ENCODE results near the gene ARHGEF35.

Gene ARHGEF35

DNA sequence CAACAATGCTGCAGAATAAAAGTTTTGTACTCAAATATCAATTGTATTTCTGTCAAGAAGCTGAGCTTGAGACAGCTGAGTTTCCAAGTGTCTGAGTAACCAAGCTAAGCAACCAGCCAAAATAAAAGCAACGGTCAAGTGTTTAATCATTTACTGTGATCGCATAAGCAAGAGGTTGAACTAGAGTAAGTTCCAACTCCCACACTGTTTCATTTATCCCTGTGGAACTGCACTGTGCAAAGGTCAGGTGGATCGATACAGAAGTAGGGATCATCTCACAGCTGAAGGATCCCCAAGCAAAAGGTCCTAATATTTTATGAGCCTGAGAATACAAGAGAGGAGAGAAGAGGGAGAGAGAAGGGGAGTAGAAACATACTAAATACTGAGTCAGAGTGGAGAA, 51.2 kb downstream of the ARHGEF35 start:
- Mint-ChIP-seq H3K27me3 (peaks cover 6% of the 10 kb centered on the region), H3K4me1 (no peaks in the 10 kb centered on the region), H3K4me3 (no peak overlapping the region), H3K36me3 (peaks cover 7% of the 10 kb centered on the region), H3K27ac (no peak overlapping the region), H3K9me3 (peaks cover 15% of the 10 kb centered on the region)
- DNase-seq (ENCODE audit: low spot score in 2 of 2) (no peak), ATAC-seq (ENCODE audit: low read depth) (no peak)

GRCh38 chr7:144142187-144142586, 53.4 kb downstream of the ARHGEF35 start:
- H3K36me3 Mint-ChIP-seq = peaks cover 3% of the 10 kb centered on the region
- peaks cover 6% of the 10 kb centered on the region for H3K9me3 Mint-ChIP-seq
- peaks cover 8% of the 10 kb centered on the region for H3K27me3 Mint-ChIP-seq
- H3K4me1 Mint-ChIP-seq = no peaks in the 10 kb centered on the region
- no peak overlapping the region for H3K4me3 Mint-ChIP-seq
- DNase-seq (ENCODE audit: low spot score in 2 of 2) = no peak
- H3K27ac Mint-ChIP-seq = no peak overlapping the region
- ATAC-seq (ENCODE audit: low read depth) = no peak

- ATAC-seq (ENCODE audit: low read depth) = no peak
- peaks cover 1% of the 10 kb centered on the region for H3K9me3 Mint-ChIP-seq
- peaks cover 1% of the 10 kb centered on the region for H3K36me3 Mint-ChIP-seq
- H3K4me3 Mint-ChIP-seq = no peak overlapping the region
- DNase-seq (ENCODE audit: low spot score in 2 of 2) = no peak
- H3K27ac Mint-ChIP-seq = no peak overlapping the region
- peaks cover 6% of the 10 kb centered on the region for H3K27me3 Mint-ChIP-seq
- H3K4me1 Mint-ChIP-seq = no peaks in the 10 kb centered on the region
Measured at GRCh38 chr7:144137501-144137900, 58.1 kb downstream of the ARHGEF35 start.
